Cardiac muscle cell (in vitro differentiated cells and primary cell): ENCODE data around the gene RBM19. TPM values are rescaled to one million over a fixed set of nuclear protein-coding genes. Genes with fewer than 3 reads are reported as not detected.

Experiments
- DNase-seq, 2 donors: peaks; one replicate each; pipeline versions ENCODE4 v3.0.0 to v3.0.0-alpha.2; 2010 to 2017; ENCODE audit warnings: low read depth in 1 of 2, low spot score in 1 of 2
- H3K27ac ChIP-seq: fragments of 200-600 bp; sonication (generic); 2 replicates; pipeline ENCODE4 v1.5.1; 2016
- H3K27me3 ChIP-seq: fragments of 200-600 bp; sonication (generic); 2 replicates; pipeline ENCODE4 v1.6.0; 2016; ENCODE audit warnings: control low read depth
- H3K36me3 ChIP-seq: fragments of 200-600 bp; sonication (generic); 2 replicates; pipeline ENCODE4 v1.5.1; 2016; ENCODE audit warnings: control low read depth
- H3K4me1 ChIP-seq: fragments of 200-600 bp; sonication (generic); 2 replicates; pipeline ENCODE4 v1.8.1; 2017; ENCODE audit warnings: low read depth, mild to moderate bottlenecking, mixed run types
- H3K4me3 ChIP-seq: fragments of 200-600 bp; sonication (generic); 2 replicates; pipeline ENCODE4 v1.5.1; 2016; ENCODE audit warnings: mild to moderate bottlenecking
- H3K9me3 ChIP-seq: fragments of 200-600 bp; sonication (generic); 2 replicates; pipeline ENCODE4 v1.5.1; 2017; ENCODE audit warnings: low read depth, mild to moderate bottlenecking, control low read depth
- CTCF ChIP-seq: IDR thresholded peaks from 2 replicates; pipeline ENCODE4 v1.5.1; 2012; ENCODE audit warnings: low read depth, mild to moderate bottlenecking, low read length
- polyA plus RNA-seq: library from polyadenylated mRNA; unstranded; fragments of >200 nt; fragmentation: Nextera tagmentation; extraction: Ambion mirVana; gene quantifications from 2 replicates; pipeline ENCODE4 v1.2.1, GENCODE V29; 2016
- total RNA-seq: library from RNA; depleted of rRNA; stranded (reverse); fragments of >200 nt; gene quantifications from 2 replicates; pipeline ENCODE4 v1.2.3, GENCODE V29; 2016

The RBM19 gene
- total and polyA plus RNA-seq, 2 experiments from 2014 or later, result 28.1 to 31.0 TPM

GRCh38 chr12:113887906-113888305 is 78.2 kb downstream of the RBM19 start:
- DNase-seq, result no peak
- Histone ChIP-seq H3K4me1 (no peaks in the 10 kb centered on the region), H3K36me3 (no peaks in the 10 kb centered on the region), H3K27ac (no peak overlapping the region), H3K4me3 (no peak overlapping the region), H3K27me3 (no peaks in the 10 kb centered on the region), H3K9me3 (no peaks in the 10 kb centered on the region)
- no peak for TF ChIP-seq CTCF

GRCh38 chr12:113886721-113887120 is 79.4 kb downstream of the RBM19 start:
- Histone ChIP-seq H3K27ac (no peak overlapping the region), H3K27me3 (no peaks in the 10 kb centered on the region), H3K36me3 (no peaks in the 10 kb centered on the region), H3K4me1 (no peaks in the 10 kb centered on the region), H3K4me3 (no peak overlapping the region), H3K9me3 (no peaks in the 10 kb centered on the region)
- TF ChIP-seq CTCF, result no peak
- DNase-seq, result no peak

GRCh38 chr12:113884392-113884791 is 81.7 kb downstream of the RBM19 start:
- Histone ChIP-seq H3K4me1 (peaks cover 6% of the 10 kb centered on the region), H3K4me3 (no peak overlapping the region), H3K27me3 (no peaks in the 10 kb centered on the region), H3K36me3 (no peaks in the 10 kb centered on the region), H3K27ac (no peak overlapping the region), H3K9me3 (no peaks in the 10 kb centered on the region)
- no peak for DNase-seq
- no peak for TF ChIP-seq CTCF

GRCh38 chr12:113882690-113883089 is 83.4 kb downstream of the RBM19 start:
- Histone ChIP-seq H3K36me3 (no peaks in the 10 kb centered on the region), H3K27me3 (no peaks in the 10 kb centered on the region), H3K4me1 (peaks cover 6% of the 10 kb centered on the region), H3K27ac (no peak overlapping the region), H3K9me3 (no peaks in the 10 kb centered on the region), H3K4me3 (no peak overlapping the region)
- no peak for DNase-seq
- TF ChIP-seq CTCF, result no peak

GRCh38 chr12:113880988-113881962 is 84.8 kb downstream of the RBM19 start:
- no peak for DNase-seq
- TF ChIP-seq CTCF, result no peak

More at GRCh38 chr12:113880988-113881962, 84.8 kb downstream of the RBM19 start:
- H3K4me3 ChIP-seq, result no peak overlapping the region
- no peaks in the 10 kb centered on the region for H3K27me3 ChIP-seq
- no peaks in the 10 kb centered on the region for H3K9me3 ChIP-seq
- H3K27ac ChIP-seq, result no peak overlapping the region
- H3K4me1 ChIP-seq, result peaks cover 6% of the 10 kb centered on the region
- H3K36me3 ChIP-seq, result no peaks in the 10 kb centered on the region
